GM23338 (cell line): Measurements from ENCODE around the gene NSUN7. TPM values are rescaled to one million over a fixed set of nuclear protein-coding genes. Genes with fewer than 3 reads are reported as not detected.
A peak's percentile ranks its signal among the peaks of the same experiment; 100 is the strongest.

Experiments used
- ATAC-seq: fragments of 200-7000 bp; cut with Tn5 transposase; 3 replicates; pipeline ENCODE4 v1.9.1; 2020
- DNase-seq: peaks from one replicate; pipeline ENCODE4 v3.0.0-alpha.2; 2015; ENCODE audit warnings: low spot score
- H2AFZ ChIP-seq: fragments of 200-600 bp; sonication (generic); 2 replicates; pipeline ENCODE4 v1.8.0; 2016; ENCODE audit warnings: antibody characterized with exemption, mild to moderate bottlenecking, moderate library complexity
- H3F3A ChIP-seq: fragments of 200-600 bp; sonication (generic); replicated peaks from 2 replicates; pipeline ENCODE4 v1.8.0; 2017; ENCODE audit warnings: antibody characterized with exemption, mixed run types, low read depth
- H3K27ac ChIP-seq: fragments of 200-600 bp; sonication (generic); 2 replicates; pipeline ENCODE4 v1.6.1; 2016; ENCODE audit warnings: low read depth
- H3K27me3 ChIP-seq: fragments of 200-600 bp; sonication (generic); 2 replicates; pipeline ENCODE4 v1.8.0; 2016; ENCODE audit warnings: mild to moderate bottlenecking, mixed run types, moderate library complexity; ENCODE audit not compliant: insufficient read depth
- H3K36me3 ChIP-seq: fragments of 200-600 bp; sonication (generic); 2 replicates; pipeline ENCODE4 v1.8.0; 2016; ENCODE audit warnings: mild to moderate bottlenecking; ENCODE audit not compliant: insufficient read depth
- H3K4me1 ChIP-seq: fragments of 200-600 bp; sonication (generic); 2 replicates; pipeline ENCODE4 v1.8.0; 2016; ENCODE audit warnings: mild to moderate bottlenecking, moderate library complexity; ENCODE audit not compliant: insufficient read depth
- H3K4me2 ChIP-seq: fragments of 200-600 bp; sonication (generic); 2 replicates; pipeline ENCODE4 v1.7.1; 2017; ENCODE audit warnings: mixed run types
- H3K4me3 ChIP-seq: fragments of 200-600 bp; sonication (generic); 2 replicates; pipeline ENCODE4 v1.6.1; 2016; ENCODE audit warnings: mixed run types
- H3K79me2 ChIP-seq: fragments of 200-600 bp; sonication (generic); replicated peaks from 2 replicates; pipeline ENCODE4 v1.8.0; 2017; ENCODE audit warnings: mild to moderate bottlenecking; ENCODE audit not compliant: insufficient read depth
- H3K9me2 ChIP-seq: fragments of 200-600 bp; sonication (generic); 2 replicates; pipeline ENCODE4 v1.8.0; 2017; ENCODE audit not compliant: insufficient read depth
- H4K20me1 ChIP-seq: fragments of 200-600 bp; sonication (generic); replicated peaks from 2 replicates; pipeline ENCODE4 v1.8.0; 2017; ENCODE audit warnings: mild to moderate bottlenecking; ENCODE audit not compliant: insufficient read depth
- H3K27ac Mint-ChIP-seq: 2 replicates; pipeline ENCODE4 v1.8.0; 2020; ENCODE audit warnings: inconsistent platforms, mild to moderate bottlenecking, moderate library complexity, mixed read lengths
- H3K27me3 Mint-ChIP-seq: 3 replicates; pipeline ENCODE4 v1.8.0; 2022; ENCODE audit warnings: low read depth, mild to moderate bottlenecking, moderate library complexity, mixed read lengths, inconsistent platforms; ENCODE audit not compliant: insufficient read depth, poor library complexity
- H3K36me3 Mint-ChIP-seq: 3 replicates; pipeline ENCODE4 v1.8.0; 2021; ENCODE audit warnings: low read depth, mild to moderate bottlenecking, inconsistent platforms, moderate library complexity, mixed read lengths
- H3K4me1 Mint-ChIP-seq: 3 replicates; pipeline ENCODE4 v1.8.0; 2020; ENCODE audit warnings: mild to moderate bottlenecking, inconsistent platforms, mixed read lengths
- H3K4me3 Mint-ChIP-seq: 3 replicates; pipeline ENCODE4 v1.8.0; 2021; ENCODE audit warnings: moderate library complexity, mild to moderate bottlenecking, inconsistent platforms, mixed read lengths
- H3K9me3 Mint-ChIP-seq: 3 replicates; pipeline ENCODE4 v1.8.0; 2020; ENCODE audit warnings: moderate library complexity, mild to moderate bottlenecking, inconsistent platforms, mixed read lengths
- CREB1 ChIP-seq: fragments of 250-450 bp; sonication (Bioruptor Pico); IDR thresholded peaks from 2 replicates; pipeline ENCODE4 v1.5.0; 2020; ENCODE audit warnings: low read depth, mild to moderate bottlenecking, moderate library complexity
- CTCF ChIP-seq, 2 experiments: fragments of 200-600 bp in 1 of 2; sonication (generic) in 1 of 2; conservative IDR thresholded peaks; 2 replicates each; pipeline versions ENCODE4 v1.5.1 to v1.6.1; 2016 to 2017; ENCODE audit warnings: antibody characterized with exemption in 2 of 2, low read depth in 2 of 2, mild to moderate bottlenecking in 2 of 2, moderate library complexity in 1 of 2
- EZH2 ChIP-seq: fragments of 200-600 bp; sonication (generic); IDR thresholded peaks from one replicate; pipeline ENCODE4 v1.8.0; 2017; ENCODE audit warnings: antibody characterized with exemption, mild to moderate bottlenecking, low read depth; ENCODE audit not compliant: unreplicated experiment
- ZNF462 ChIP-seq: fragments of 250-450 bp; sonication (Bioruptor Pico); IDR thresholded peaks from 2 replicates; pipeline ENCODE4 v1.5.0; 2020; ENCODE audit warnings: mild to moderate bottlenecking, moderate library complexity
- polyA plus RNA-seq: library from polyadenylated mRNA; unstranded; fragments of >200 nt; fragmentation: Nextera tagmentation; extraction: Ambion mirVana; gene quantifications from 2 replicates; pipeline ENCODE4 v1.2.1, GENCODE V29; 2016
- total RNA-seq: library from RNA; depleted of rRNA; stranded (reverse); fragments of >200 nt; shearing (Covaris generic); gene quantifications from 2 replicates; pipeline ENCODE4 v1.2.3, GENCODE V29; 2014

Gene NSUN7
- total and polyA plus RNA-seq, 2 experiments from 2014 or later: 28.8 to 29.0 TPM

GRCh38 chr4:40769266-40769665 lies 19.5 kb downstream of the NSUN7 start:
- H3F3A ChIP-seq: no peaks in the 10 kb centered on the region
- H3K4me1 ChIP-seq: no peaks in the 10 kb centered on the region
- no peak overlapping the region for H3K4me3 Mint-ChIP-seq
- no peak for ATAC-seq
- H3K79me2 ChIP-seq: no peaks in the 10 kb centered on the region
- peaks cover 15% of the 10 kb centered on the region; the same call in 2 of the 3 replicates for H3K36me3 Mint-ChIP-seq
- H4K20me1 ChIP-seq: no peaks in the 10 kb centered on the region
- peaks cover 4% of the 10 kb centered on the region; the same call in 1 of the 3 replicates for H3K4me1 Mint-ChIP-seq
- no peak overlapping the region for H3K4me2 ChIP-seq
- 0 out of 2 replicates have a peak overlapping the region, but pooled peaks have one; percentile 12 for H3K27ac ChIP-seq
- no peaks in the 10 kb centered on the region for H3K27me3 ChIP-seq
- peaks cover 5% of the 10 kb centered on the region; the same call in 1 of the 2 replicates for H3K36me3 ChIP-seq
- H2AFZ ChIP-seq: no peak overlapping the region
- DNase-seq: no peak
- no peak overlapping the region for H3K4me3 ChIP-seq
- H3K9me3 Mint-ChIP-seq: no peaks in the 10 kb centered on the region
- no peaks in the 10 kb centered on the region for H3K9me2 ChIP-seq
- no peak for TF ChIP-seq CTCF (conservative IDR thresholded peaks at IDR 0.05; ENCODE audit: low read depth in 2 of 2)
- no peak for TF ChIP-seq ZNF462 (CRISPR knock-in tag)
- TF ChIP-seq CREB1 (CRISPR knock-in tag): no peak
- TF ChIP-seq EZH2: no peak
- H3K27me3 Mint-ChIP-seq: peaks cover 3% of the 10 kb centered on the region
- no peak overlapping the region for H3K27ac Mint-ChIP-seq
